ENCODE data around the gene DUSP6.

Gene DUSP6

DNA sequence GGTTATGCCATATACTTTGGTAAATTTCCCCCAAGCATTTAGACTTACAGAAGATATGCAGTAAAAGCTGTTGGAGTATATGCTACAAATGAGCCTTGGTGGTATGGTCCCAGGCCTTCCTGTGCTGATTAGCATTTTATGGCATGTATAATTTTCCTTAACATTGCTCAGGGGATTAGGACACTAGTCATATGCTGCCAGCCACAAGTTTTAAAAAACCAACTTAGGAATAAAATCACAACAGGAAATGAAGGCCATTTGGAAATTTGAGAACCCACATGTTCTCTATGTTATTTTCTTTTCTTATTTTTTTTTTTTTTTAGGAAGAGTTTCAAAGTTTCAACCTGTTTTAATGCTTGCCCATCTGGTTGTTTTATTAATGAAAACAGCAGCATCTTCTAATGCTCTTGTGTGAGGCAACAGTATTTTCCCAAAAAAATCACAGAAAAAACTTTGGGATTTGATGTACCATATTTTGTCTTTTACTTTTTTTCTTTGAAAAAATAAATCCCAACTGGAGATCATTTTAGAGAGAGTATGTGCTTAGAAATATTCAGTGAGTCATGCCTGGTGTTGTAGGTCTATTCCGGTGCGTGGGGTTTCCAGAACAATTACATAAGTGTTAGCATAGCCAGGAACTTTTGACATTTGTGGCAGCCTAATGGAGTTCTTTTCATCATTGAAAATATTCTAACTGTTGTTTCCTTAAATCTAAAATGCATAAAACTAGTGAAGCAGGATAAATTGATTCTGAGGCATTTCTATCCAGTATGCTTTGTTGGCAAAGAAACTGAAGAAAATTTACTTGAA is 21.7 kb upstream of the DUSP6 start:
- TF ChIP-seq, protein P1, sequence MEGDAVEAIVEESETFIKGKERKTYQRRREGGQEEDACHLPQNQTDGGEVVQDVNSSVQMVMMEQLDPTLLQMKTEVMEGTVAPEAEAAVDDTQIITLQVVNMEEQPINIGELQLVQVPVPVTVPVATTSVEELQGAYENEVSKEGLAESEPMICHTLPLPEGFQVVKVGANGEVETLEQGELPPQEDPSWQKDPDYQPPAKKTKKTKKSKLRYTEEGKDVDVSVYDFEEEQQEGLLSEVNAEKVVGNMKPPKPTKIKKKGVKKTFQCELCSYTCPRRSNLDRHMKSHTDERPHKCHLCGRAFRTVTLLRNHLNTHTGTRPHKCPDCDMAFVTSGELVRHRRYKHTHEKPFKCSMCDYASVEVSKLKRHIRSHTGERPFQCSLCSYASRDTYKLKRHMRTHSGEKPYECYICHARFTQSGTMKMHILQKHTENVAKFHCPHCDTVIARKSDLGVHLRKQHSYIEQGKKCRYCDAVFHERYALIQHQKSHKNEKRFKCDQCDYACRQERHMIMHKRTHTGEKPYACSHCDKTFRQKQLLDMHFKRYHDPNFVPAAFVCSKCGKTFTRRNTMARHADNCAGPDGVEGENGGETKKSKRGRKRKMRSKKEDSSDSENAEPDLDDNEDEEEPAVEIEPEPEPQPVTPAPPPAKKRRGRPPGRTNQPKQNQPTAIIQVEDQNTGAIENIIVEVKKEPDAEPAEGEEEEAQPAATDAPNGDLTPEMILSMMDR (IDR thresholded peaks at IDR 0.05; ENCODE audit: extremely low read depth, missing control alignments), result no peak
- DNase-seq (ENCODE audit: low spot score), result no peak

DNA sequence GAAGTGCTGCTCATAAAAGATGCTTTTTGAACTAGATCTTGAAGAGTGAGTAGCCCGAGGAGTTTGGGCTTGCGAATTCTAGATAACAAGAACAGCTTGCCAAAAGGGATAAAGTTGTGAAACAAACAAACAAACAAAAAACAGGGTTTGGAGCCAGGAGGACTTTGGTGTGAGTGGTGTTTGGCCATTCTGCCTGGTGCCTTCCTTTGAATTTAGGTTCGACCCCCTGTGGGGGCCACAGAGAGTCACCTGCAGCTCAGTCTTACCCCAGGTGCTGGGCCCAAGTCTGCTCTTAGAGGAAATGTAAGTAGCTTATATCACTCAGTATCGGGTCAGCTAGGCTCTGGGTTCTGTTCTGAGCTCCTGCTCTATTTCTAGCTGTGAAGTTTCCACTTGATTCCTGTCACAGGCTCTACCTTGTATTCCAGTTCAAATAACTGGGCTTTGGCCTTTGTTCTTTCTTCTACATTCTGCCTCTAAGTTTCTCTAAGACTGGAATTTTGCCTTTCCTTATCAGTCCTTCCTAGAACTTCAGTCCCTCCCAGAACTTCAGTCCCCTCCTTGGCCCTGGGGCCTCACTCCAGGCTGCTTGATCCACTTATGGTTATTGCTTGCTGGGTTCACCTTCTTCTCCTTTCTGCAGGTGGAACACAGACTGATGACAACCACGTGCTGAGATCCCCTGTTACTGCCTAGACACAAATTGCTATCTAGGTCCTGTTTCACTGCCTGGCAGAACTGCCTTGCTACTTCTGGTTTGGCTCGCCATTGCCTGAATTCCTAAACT is 20.5 kb upstream of the DUSP6 start:
- TF ChIP-seq, protein P1 (IDR thresholded peaks at IDR 0.05; ENCODE audit: extremely low read depth, missing control alignments), result no peak
- no peak for DNase-seq (ENCODE audit: low spot score)

DNA sequence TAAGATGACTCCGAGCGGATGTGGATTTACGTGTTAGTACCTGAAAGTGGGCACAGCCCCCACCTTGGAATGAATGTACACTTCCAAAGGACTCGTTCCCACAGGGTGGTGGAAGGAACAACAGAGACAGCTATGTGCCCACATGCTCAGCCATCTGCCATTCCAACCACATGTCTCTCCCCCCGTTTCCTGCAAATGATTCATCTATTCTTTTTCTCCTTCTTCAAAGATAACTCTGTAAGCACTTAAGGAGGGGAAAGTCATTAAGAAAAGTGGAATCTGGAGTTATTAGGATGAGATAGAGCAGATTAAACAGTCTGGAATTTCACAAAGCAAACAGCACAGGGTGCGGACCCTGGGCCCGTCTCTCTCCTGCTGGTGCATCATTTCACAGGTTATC is 18.5 kb upstream of the DUSP6 start:
- DNase-seq (ENCODE audit: low spot score), result no peak

DNA sequence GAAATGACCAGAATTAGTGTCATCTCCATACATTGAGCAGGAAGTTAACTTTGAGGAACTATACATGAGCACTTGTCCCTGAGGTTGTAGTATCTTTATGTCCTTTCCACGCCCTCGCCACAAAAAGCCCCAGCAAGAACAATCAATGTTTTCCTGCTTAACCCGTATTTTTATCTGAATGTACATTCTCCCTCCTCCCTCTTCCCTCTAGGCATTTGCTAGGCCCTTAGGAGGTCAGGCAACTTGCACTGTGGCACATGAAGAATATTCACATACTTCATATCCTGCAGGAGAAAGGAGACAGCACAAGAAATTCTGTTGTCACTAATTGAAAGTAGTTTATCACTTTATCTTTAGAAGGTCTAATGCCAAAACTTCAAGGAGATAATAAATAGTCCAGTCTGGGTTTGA is 18.1 kb upstream of the DUSP6 start:
- DNase-seq (ENCODE audit: low spot score), result no peak

More for the DNA sequence above, 18.5 kb upstream of the DUSP6 start:
- TF ChIP-seq, protein P1 (IDR thresholded peaks at IDR 0.05; ENCODE audit: extremely low read depth, missing control alignments), result no peak

DNA sequence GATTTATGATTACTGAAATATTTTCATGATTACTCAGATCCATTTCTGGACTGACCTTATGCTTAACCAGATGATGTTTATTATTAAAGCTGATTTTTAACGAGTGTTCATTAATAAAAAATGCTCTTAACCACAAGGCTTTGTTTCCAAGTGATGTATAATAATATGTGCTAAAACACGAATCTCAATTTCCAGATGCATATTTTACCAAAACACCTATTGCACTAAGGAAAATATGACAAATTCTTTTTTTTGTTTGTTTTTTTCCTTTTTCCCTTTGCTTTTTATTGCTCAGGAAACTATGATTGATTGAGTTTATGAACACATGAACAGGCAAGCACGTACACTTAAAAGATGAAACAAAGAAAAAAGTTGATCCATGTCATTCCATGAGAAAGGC is 16.9 kb upstream of the DUSP6 start:
- DNase-seq (ENCODE audit: low spot score), result no peak
- TF ChIP-seq, protein P1 (IDR thresholded peaks at IDR 0.05; ENCODE audit: extremely low read depth, missing control alignments), result no peak

More for the DNA sequence above, 18.1 kb upstream of the DUSP6 start:
- TF ChIP-seq, protein P1 (IDR thresholded peaks at IDR 0.05; ENCODE audit: extremely low read depth, missing control alignments), result no peak

DNA sequence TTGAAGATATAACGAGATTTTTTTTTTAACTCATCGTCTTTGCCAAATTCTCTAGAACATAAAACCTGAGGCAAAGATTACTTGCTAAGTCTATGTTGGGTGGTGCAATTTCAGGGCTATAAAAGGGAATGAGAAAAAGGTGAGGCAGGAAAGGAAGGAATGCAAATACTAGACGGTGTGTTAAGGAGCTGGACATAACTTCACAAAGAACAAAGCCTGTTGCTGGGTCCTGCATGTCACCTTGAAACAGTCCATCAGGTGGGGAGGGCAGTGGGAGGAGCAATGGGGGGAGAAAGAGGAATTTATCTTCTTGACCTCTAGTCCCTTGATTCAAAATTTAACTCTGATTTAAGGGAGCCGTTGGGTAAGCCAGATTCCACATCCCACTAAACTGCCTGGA is 16.1 kb upstream of the DUSP6 start:
- TF ChIP-seq, protein P1 (IDR thresholded peaks at IDR 0.05; ENCODE audit: extremely low read depth, missing control alignments), result no peak
- DNase-seq (ENCODE audit: low spot score), result no peak
